Nephron (organoid): ENCODE measurements around the gene TRPV3.
A peak's percentile ranks its signal among the peaks of the same experiment; 100 is the strongest.
"Not testable (repeated sequence)": the region's sequence is repeated elsewhere in the genome, so short reads cannot be mapped to it uniquely, and the experiment has no call there.

Source experiments
- H3K27ac Mint-ChIP-seq, 3 experiments: 2 replicates each; pipeline ENCODE4 v1.8.0; 2020; ENCODE audit warnings: mixed read lengths in 3 of 3, mild to moderate bottlenecking in 2 of 3, moderate library complexity in 1 of 3
- H3K27me3 Mint-ChIP-seq: 2 replicates; pipeline ENCODE4 v1.8.0; 2021; ENCODE audit warnings: low read depth, mild to moderate bottlenecking, moderate library complexity, mixed read lengths
- H3K36me3 Mint-ChIP-seq: 2 replicates; pipeline ENCODE4 v1.8.0; 2020; ENCODE audit warnings: low read depth, mixed read lengths
- H3K4me1 Mint-ChIP-seq: 2 replicates; pipeline ENCODE4 v1.8.0; 2020; ENCODE audit warnings: mixed read lengths
- H3K4me3 Mint-ChIP-seq, 3 experiments: 2 replicates each; pipeline ENCODE4 v1.8.0; 2020; ENCODE audit warnings: mild to moderate bottlenecking in 3 of 3, mixed read lengths in 3 of 3, moderate library complexity in 2 of 3
- H3K9me3 Mint-ChIP-seq: 2 replicates; pipeline ENCODE4 v1.8.0; 2020; ENCODE audit warnings: mixed read lengths
- TF ChIP-seq, protein P1 (sequence below), 3 experiments: fragments of 200-600 bp; sonication (generic); IDR thresholded peaks; one replicate each; pipeline ENCODE4 v1.5.0; 2021; ENCODE audit warnings: antibody characterized with exemption in 3 of 3; ENCODE audit not compliant: unreplicated experiment in 3 of 3

The TRPV3 gene

DNA sequence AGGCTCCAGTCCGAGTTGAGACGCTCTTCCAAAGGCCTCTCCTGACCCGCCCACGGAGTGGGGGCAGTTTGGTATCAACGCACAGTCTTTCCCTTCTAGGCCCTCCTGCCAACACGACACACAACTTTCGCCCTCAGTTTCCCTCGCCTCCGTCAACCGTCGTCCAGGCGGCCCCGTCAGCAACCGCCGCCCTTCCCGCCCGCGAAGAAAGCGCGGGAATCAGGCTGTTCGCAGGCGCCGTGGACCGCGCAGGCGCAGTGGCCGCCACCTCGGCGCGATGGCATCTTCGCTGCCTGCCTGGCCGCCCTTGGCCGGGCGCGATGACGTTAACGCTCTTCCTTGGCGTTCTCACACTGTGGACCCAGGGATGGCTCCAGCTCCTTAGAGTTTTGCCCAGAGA is 86.0 kb downstream of the TRPV3 start, which contains the start of gene SPATA22:
Gene SPATA22 (minus strand): TSS at position 221 of the 400 bp plus-strand sequence. CDS start 2,494 bp downstream, outside the sequence.
- H3K9me3 Mint-ChIP-seq, result no peaks in the 10 kb centered on the region
- H3K36me3 Mint-ChIP-seq, result no peaks in the 10 kb centered on the region
- TF ChIP-seq, protein P1, sequence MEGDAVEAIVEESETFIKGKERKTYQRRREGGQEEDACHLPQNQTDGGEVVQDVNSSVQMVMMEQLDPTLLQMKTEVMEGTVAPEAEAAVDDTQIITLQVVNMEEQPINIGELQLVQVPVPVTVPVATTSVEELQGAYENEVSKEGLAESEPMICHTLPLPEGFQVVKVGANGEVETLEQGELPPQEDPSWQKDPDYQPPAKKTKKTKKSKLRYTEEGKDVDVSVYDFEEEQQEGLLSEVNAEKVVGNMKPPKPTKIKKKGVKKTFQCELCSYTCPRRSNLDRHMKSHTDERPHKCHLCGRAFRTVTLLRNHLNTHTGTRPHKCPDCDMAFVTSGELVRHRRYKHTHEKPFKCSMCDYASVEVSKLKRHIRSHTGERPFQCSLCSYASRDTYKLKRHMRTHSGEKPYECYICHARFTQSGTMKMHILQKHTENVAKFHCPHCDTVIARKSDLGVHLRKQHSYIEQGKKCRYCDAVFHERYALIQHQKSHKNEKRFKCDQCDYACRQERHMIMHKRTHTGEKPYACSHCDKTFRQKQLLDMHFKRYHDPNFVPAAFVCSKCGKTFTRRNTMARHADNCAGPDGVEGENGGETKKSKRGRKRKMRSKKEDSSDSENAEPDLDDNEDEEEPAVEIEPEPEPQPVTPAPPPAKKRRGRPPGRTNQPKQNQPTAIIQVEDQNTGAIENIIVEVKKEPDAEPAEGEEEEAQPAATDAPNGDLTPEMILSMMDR (IDR thresholded peaks at IDR 0.05; ENCODE audit: unreplicated experiment in 3 of 3), result no peak
- H3K4me1 Mint-ChIP-seq, result peaks cover 27% of the 10 kb centered on the region
- H3K27ac Mint-ChIP-seq, result peak within 1 kb of the TSS in 2 of 3 experiments; percentile 40 to 88
- H3K27me3 Mint-ChIP-seq, result no peaks in the 10 kb centered on the region
- H3K4me3 Mint-ChIP-seq, result no peak within 1 kb of the TSS

DNA sequence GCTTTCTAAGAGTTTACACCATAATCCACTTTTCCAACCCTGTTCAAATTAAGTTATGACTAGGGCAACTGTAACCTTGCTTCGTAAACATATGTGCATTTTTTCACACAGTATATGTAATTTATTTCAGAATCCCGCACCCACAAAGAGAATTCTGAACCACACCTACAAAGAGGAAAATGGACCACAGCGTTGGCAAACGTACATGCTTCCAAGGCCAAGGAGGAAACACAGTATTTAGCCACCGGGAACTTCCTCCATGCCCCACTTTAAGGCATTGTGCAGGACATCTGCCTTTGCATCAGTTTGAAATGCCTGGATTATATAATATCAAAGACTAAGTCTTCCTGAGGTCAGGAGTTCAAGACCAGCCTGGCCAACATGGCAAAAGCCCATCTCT is 88.1 kb downstream of the TRPV3 start:
- H3K27ac Mint-ChIP-seq, result no peak overlapping the region
- peaks cover 8% of the 10 kb centered on the region for H3K4me1 Mint-ChIP-seq
- H3K36me3 Mint-ChIP-seq, result no peaks in the 10 kb centered on the region
- no peak overlapping the region for H3K4me3 Mint-ChIP-seq
- H3K27me3 Mint-ChIP-seq, result no peaks in the 10 kb centered on the region
- H3K9me3 Mint-ChIP-seq, result peaks cover 2% of the 10 kb centered on the region
- TF ChIP-seq, protein P1 (IDR thresholded peaks at IDR 0.05; ENCODE audit: unreplicated experiment in 3 of 3), result no peak

DNA sequence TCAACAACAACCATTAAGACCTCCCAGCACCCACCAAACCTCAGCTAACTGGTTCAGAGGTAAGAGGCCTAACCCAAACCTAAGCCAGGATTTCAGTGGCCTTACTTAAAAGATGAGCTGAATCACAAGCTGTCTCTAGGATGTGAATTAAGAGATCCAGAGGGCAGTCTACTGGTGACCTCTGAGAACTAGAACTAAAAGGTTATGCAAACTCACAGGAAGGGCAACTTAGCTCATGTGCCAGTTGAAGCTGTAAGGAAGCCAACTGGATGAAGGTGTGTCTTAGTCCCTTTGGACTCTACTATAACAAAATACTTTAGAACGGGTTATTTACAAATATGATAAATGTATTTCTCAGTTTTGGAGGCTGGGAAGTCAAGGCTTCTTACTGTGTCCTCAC is 91.3 kb downstream of the TRPV3 start:
- not testable (repeated sequence) for H3K9me3 Mint-ChIP-seq, H3K4me3 Mint-ChIP-seq, H3K27ac Mint-ChIP-seq, H3K27me3 Mint-ChIP-seq, H3K4me1 Mint-ChIP-seq, H3K36me3 Mint-ChIP-seq
